A673 (cell line): Measurements from ENCODE around the gene DNAJC30.

Experiments
- CTCF ChIP-seq: fragments of 300-800, 200-600 bp; sonication (generic); conservative IDR thresholded peaks from 2 replicates; pipeline ENCODE4 v1.5.1; 2017; ENCODE audit warnings: low read depth, mild to moderate bottlenecking, antibody characterized with exemption, low read length, moderate library complexity, mixed read lengths
- EZH2 ChIP-seq: fragments of 200-600 bp; sonication (generic); IDR thresholded peaks from 2 replicates; pipeline ENCODE4 v1.6.1; 2017; ENCODE audit warnings: borderline replicate concordance, low read depth, mild to moderate bottlenecking, mixed read lengths, antibody characterized with exemption, low read length; ENCODE audit not compliant: poor library complexity, severe bottlenecking

- TF ChIP-seq CTCF (no peak), EZH2 (no peak)
These were observed 33.7 kb downstream of the DNAJC30 start for GRCh38 chr7:73649576-73649975.
